ENCODE results near the gene FYB1. TPM values are rescaled to one million over a fixed set of nuclear protein-coding genes. Genes with fewer than 3 reads are reported as not detected.
A peak's percentile ranks its signal among the peaks of the same experiment; 100 is the strongest.

Gene FYB1
- total RNA-seq, 1 experiment from 2014 or later, result 0.68 TPM

GRCh38 chr5:39206630-39207321, 12.6 kb downstream of the FYB1 start:
- no peak for DNase-seq (ENCODE audit: low read depth in 1 of 2, low spot score in 2 of 2)
- Histone ChIP-seq H3K36me3 (no peaks in the 10 kb centered on the region), H3K27me3 (replicated peaks) (no peaks in the 10 kb centered on the region), H3K4me1 (replicated peaks) (peaks cover 15% of the 10 kb centered on the region), H3K9me3 (replicated peaks) (no peaks in the 10 kb centered on the region), H3K27ac (no peak overlapping the region), H3K4me3 (no peak overlapping the region)

GRCh38 chr5:39205550-39205949, 13.8 kb downstream of the FYB1 start:
- Histone ChIP-seq H3K36me3 (no peaks in the 10 kb centered on the region), H3K4me1 (replicated peaks) (peaks cover 22% of the 10 kb centered on the region), H3K9me3 (replicated peaks) (no peaks in the 10 kb centered on the region), H3K4me3 (no peak overlapping the region), H3K27ac (no peak overlapping the region), H3K27me3 (replicated peaks) (no peaks in the 10 kb centered on the region)
- DNase-seq (ENCODE audit: low read depth in 1 of 2, low spot score in 2 of 2), result no peak

GRCh38 chr5:39203951-39204350, 15.4 kb downstream of the FYB1 start:
- Histone ChIP-seq H3K36me3 (no peaks in the 10 kb centered on the region), H3K27me3 (replicated peaks) (no peaks in the 10 kb centered on the region), H3K9me3 (replicated peaks) (no peaks in the 10 kb centered on the region), H3K4me3 (no peak overlapping the region), H3K27ac (no peak overlapping the region), H3K4me1 (replicated peaks) (peaks cover 32% of the 10 kb centered on the region)
- no peak for DNase-seq (ENCODE audit: low read depth in 1 of 2, low spot score in 2 of 2)

- no peak for DNase-seq (ENCODE audit: low read depth in 1 of 2, low spot score in 2 of 2)
- Histone ChIP-seq H3K9me3 (replicated peaks) (no peaks in the 10 kb centered on the region), H3K4me3 (no peak overlapping the region), H3K4me1 (replicated peaks) (peaks cover 36% of the 10 kb centered on the region), H3K27ac (no peak overlapping the region), H3K36me3 (no peaks in the 10 kb centered on the region), H3K27me3 (replicated peaks) (no peaks in the 10 kb centered on the region)
Measured at GRCh38 chr5:39203275-39203922, 16.0 kb downstream of the FYB1 start.

GRCh38 chr5:39202597-39203274, 16.6 kb downstream of the FYB1 start:
- no peak for DNase-seq (ENCODE audit: low read depth in 1 of 2, low spot score in 2 of 2)
- Histone ChIP-seq H3K36me3 (no peaks in the 10 kb centered on the region), H3K4me3 (no peak overlapping the region), H3K4me1 (replicated peaks) (peaks cover 43% of the 10 kb centered on the region), H3K9me3 (replicated peaks) (no peaks in the 10 kb centered on the region), H3K27ac (no peak overlapping the region), H3K27me3 (replicated peaks) (no peaks in the 10 kb centered on the region)

GRCh38 chr5:39201781-39202596, 17.4 kb downstream of the FYB1 start:
- DNase-seq (ENCODE audit: low read depth in 1 of 2, low spot score in 2 of 2), result no peak
- H3K4me3 ChIP-seq, result no peak overlapping the region

GRCh38 chr5:39201160-39201780, 18.1 kb downstream of the FYB1 start:
- peaks cover 58% of the 10 kb centered on the region for H3K4me1 ChIP-seq (replicated peaks)
- H3K4me3 ChIP-seq, result no peak overlapping the region
- H3K27ac ChIP-seq, result peak overlapping the region; percentile 64
- H3K27me3 ChIP-seq (replicated peaks), result no peaks in the 10 kb centered on the region
- H3K36me3 ChIP-seq, result no peaks in the 10 kb centered on the region
- peak in 1 of 2 experiments; percentile 75 for DNase-seq (ENCODE audit: low read depth in 1 of 2, low spot score in 2 of 2)
- H3K9me3 ChIP-seq (replicated peaks), result no peaks in the 10 kb centered on the region

More at GRCh38 chr5:39201781-39202596, 17.4 kb downstream of the FYB1 start:
- Histone ChIP-seq H3K9me3 (replicated peaks) (no peaks in the 10 kb centered on the region), H3K27ac (peak overlapping the region; percentile 64), H3K27me3 (replicated peaks) (no peaks in the 10 kb centered on the region), H3K36me3 (no peaks in the 10 kb centered on the region), H3K4me1 (replicated peaks) (peaks cover 51% of the 10 kb centered on the region)

GRCh38 chr5:39200081-39200480, 19.3 kb downstream of the FYB1 start:
- Histone ChIP-seq H3K4me1 (replicated peaks) (peaks cover 62% of the 10 kb centered on the region), H3K27ac (no peak overlapping the region), H3K9me3 (replicated peaks) (no peaks in the 10 kb centered on the region), H3K27me3 (replicated peaks) (no peaks in the 10 kb centered on the region), H3K36me3 (no peaks in the 10 kb centered on the region), H3K4me3 (no peak overlapping the region)
- DNase-seq (ENCODE audit: low read depth in 1 of 2, low spot score in 2 of 2), result no peak

GRCh38 chr5:39199335-39199734, 20.0 kb downstream of the FYB1 start:
- H3K9me3 ChIP-seq (replicated peaks), result no peaks in the 10 kb centered on the region
- DNase-seq (ENCODE audit: low read depth in 1 of 2, low spot score in 2 of 2), result no peak
- H3K36me3 ChIP-seq, result no peaks in the 10 kb centered on the region
- H3K27ac ChIP-seq, result no peak overlapping the region
- no peaks in the 10 kb centered on the region for H3K27me3 ChIP-seq (replicated peaks)
- peaks cover 62% of the 10 kb centered on the region for H3K4me1 ChIP-seq (replicated peaks)
- H3K4me3 ChIP-seq, result no peak overlapping the region

- Histone ChIP-seq H3K9me3 (replicated peaks) (no peaks in the 10 kb centered on the region), H3K4me3 (no peak overlapping the region), H3K27me3 (replicated peaks) (no peaks in the 10 kb centered on the region), H3K4me1 (replicated peaks) (peaks cover 62% of the 10 kb centered on the region), H3K27ac (peak overlapping the region; percentile 15; the same call in 1 of the 2 replicates), H3K36me3 (no peaks in the 10 kb centered on the region)
- DNase-seq (ENCODE audit: low read depth in 1 of 2, low spot score in 2 of 2), result peak in 1 of 2 experiments; percentile 47
Measured at GRCh38 chr5:39198127-39198526, 21.2 kb downstream of the FYB1 start.

- Histone ChIP-seq H3K27ac (peak overlapping the region; percentile 15), H3K36me3 (no peaks in the 10 kb centered on the region), H3K9me3 (replicated peaks) (no peaks in the 10 kb centered on the region), H3K4me1 (replicated peaks) (peaks cover 59% of the 10 kb centered on the region), H3K4me3 (no peak overlapping the region), H3K27me3 (replicated peaks) (no peaks in the 10 kb centered on the region)
- DNase-seq (ENCODE audit: low read depth in 1 of 2, low spot score in 2 of 2), result no peak
Measured at GRCh38 chr5:39197556-39197955, 21.8 kb downstream of the FYB1 start.

GRCh38 chr5:39195198-39195826, 24.1 kb downstream of the FYB1 start:
- H3K36me3 ChIP-seq, result no peaks in the 10 kb centered on the region
- no peaks in the 10 kb centered on the region for H3K27me3 ChIP-seq (replicated peaks)
- no peak overlapping the region for H3K27ac ChIP-seq
- H3K9me3 ChIP-seq (replicated peaks), result no peaks in the 10 kb centered on the region
- H3K4me3 ChIP-seq, result no peak overlapping the region
- no peak for DNase-seq (ENCODE audit: low read depth in 1 of 2, low spot score in 2 of 2)
- H3K4me1 ChIP-seq (replicated peaks), result peaks cover 41% of the 10 kb centered on the region
